GM19467 (cell line): ENCODE results near the gene S100A10.

Source experiments
- ATAC-seq: cut with Tn5 transposase; IDR thresholded peaks from one replicate; pipeline ENCODE4 v1.9.1; 2021; ENCODE audit warnings: mild to moderate bottlenecking, moderate library complexity; ENCODE audit not compliant: unreplicated experiment

Gene S100A10

DNA sequence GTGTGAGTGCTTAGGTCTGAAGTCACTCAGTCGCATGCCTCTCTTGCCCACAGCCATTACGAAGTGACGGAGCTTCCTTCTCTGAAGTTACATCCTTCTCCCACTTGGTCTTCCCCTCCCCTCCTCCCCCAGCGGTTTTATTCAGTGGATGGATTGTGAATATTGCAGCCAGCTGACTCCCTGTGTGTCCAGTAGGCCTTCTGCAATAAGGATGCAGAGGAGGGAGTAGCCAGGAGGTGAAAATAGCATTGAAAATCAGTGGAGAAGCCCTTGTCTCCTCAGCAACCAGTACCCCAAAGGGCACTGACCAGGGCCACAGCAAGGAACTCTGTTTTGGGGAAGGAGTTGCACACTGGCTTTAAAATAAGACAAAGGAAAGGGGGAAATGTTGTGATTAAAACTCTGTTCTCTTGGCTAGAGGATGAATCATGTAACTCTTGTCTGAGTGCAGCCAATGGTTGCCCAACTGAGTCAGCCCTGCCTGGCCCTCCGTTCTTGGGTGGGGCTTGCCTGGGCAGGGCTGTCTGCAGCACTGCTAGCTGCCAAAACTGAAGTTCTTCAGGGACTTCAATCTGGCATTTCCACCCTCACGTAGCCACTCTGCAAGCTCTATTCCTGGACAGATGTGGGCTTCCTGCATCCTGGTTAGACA, 4.3 kb downstream of the S100A10 start:
- ATAC-seq: no peak

DNA sequence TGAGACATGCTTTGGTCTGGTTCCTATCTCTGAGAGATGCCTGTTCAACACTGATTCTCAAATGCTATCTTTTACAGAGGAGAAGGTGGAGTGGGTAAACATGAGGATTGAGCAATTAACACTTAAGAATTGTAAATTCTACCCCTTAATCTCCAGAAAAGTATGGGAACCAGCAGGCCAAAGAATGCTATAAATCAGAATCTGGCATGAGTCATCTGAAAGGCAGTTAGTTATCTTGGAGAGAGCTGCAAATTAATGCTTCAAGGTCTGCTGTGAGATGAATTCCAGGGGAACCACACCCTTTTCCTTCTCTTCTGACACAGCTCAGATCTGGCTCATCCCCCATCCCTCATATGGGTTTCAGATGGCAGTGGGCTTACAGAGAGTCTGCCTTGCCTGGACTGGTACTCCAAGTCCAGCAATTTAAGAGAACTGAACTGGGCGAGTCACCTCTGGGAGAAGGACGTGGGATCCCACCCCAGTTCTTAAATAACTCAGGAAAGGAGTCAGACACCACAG, 5.2 kb downstream of the S100A10 start:
- no peak for ATAC-seq

GRCh38 chr1:151986501-151987190, 7.0 kb downstream of the S100A10 start:
- no peak for ATAC-seq

DNA sequence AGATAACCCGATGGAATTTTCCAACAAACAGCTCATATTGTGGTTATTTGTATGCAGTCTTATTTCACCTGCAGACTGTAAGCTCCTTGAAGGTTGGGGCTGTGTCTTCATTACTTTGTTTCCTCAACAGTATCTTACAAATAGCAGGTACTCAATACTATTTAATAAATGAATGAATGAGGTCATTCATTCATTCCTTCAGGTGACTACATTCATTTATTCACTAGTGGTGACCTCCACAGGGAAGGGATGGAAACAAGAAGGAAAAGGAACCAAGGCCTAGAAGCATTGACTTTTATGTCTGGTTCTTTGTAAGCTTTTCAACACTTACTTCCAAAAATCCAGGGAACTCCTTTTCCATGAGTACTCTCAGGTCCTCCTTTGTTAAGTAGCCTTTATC, 7.9 kb downstream of the S100A10 start:
- ATAC-seq: no peak

- ATAC-seq: no peak
Observed at GRCh38 chr1:151985270-151985669, 8.4 kb downstream of the S100A10 start.

- no peak for ATAC-seq
Observed at GRCh38 chr1:151984313-151984956, 9.2 kb downstream of the S100A10 start.

DNA sequence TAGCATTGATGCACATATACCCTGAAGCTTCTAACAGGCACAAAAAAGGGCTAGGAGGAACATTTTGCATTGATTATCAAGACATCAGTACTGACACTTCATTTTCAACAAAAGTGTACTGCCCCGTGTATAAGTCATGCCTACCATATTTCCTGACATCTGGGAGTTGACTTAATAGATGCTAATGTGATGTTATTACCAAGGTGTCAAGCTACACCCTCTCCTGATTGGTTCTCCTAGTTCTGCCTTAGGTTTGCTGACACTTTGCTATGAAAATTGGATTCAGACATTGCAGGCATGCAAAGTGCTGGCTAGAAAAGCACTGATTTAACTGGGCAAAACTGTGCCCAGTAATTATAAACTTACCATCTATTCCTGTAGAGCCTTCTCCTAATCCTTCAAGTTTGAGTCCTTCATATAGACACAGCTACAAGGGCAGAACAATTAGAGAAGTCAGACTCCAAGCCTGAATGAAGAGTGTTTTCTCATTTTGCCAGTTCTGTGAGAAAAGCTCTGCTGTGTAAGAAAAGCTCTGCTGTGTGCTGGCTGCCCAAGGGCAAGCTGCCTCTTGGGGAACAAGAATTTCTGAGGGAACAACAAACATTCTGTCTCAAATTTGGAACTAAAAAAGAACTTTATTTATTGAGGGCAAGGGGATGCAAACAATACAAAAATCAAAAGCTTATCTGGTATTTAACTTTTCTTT, 11.2 kb downstream of the S100A10 start:
- no peak for ATAC-seq

- no peak for ATAC-seq
Observed at GRCh38 chr1:151981178-151981525, 12.5 kb downstream of the S100A10 start.

DNA sequence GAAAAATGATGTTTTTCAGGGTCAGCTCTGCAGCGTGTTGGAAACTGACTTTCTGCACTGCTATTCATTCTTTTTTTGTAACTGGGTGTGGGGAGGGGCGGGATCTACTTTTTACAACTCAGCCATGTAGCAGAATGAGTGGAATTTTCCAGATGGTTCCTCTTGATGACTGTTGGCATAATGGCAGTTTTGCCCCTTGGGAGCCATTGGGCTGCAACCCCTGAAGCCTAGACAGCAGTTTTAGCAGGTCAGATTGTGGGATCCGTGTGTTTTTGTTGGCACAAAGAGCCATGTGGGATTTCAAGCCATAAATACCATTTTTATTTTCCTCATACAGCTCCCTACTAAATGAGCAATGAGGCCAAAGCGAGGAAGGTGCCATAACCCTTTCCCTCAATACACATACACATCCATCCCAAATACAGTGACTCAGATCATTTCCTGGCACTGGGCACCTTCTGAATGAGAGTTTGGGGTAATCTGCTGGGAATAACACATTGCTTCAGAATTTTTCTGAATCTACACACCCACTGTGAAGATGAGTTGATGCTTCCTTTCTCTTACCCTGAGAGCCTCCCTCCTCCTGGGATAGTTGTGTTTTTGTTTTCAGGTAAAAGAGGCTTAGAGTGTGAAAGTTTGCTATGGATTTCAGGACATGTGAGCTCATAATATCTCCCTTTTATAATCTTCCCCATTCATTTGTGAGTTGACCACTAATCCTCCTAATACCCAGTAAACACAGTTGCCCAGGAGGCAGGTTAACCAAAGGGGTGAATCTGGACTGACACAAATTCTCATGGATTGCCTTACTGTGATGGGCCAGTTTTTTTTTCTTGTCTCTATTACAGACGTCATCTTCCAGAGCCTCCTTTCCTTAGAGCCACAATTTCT, 13.1 kb downstream of the S100A10 start:
- no peak for ATAC-seq

GRCh38 chr1:151978922-151979321, 14.7 kb downstream of the S100A10 start:
- ATAC-seq: no peak

DNA sequence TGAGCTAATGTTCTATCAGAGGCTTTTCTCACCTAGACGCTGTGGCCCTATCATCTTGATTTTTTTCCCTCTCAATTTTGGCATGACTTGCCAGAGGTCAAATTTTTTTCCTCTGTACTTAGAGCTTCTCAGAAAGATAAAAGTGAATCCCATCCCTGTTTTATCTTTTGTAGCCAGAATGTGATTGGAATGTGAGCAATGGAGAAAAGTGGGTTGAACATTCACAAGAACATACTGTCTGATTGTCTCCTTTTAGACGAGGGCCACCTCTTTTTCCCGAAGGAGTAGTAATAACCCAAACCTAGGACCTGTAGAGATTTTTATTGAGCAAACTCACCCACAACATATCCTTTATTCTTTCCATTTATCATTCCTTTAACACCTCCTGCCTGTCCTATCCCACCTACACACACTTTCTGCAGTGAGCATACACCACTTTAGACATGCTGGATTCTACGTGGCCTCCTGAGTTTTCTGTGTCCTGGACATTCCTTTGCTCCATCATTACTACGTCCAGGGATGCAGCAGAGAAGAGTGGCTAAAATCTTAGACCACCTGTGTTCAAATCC, 15.9 kb downstream of the S100A10 start:
- ATAC-seq: no peak

- ATAC-seq: no peak
Observed at GRCh38 chr1:151976858-151977257, 16.8 kb downstream of the S100A10 start.

GRCh38 chr1:151976015-151976343, 17.7 kb downstream of the S100A10 start:
- ATAC-seq: no peak

- ATAC-seq: no peak
Observed at GRCh38 chr1:151975311-151976014, 18.2 kb downstream of the S100A10 start.

GRCh38 chr1:151972542-151973248, 21.0 kb downstream of the S100A10 start:
- ATAC-seq: no peak

GRCh38 chr1:151970626-151971025, 23.0 kb downstream of the S100A10 start:
- no peak for ATAC-seq

DNA sequence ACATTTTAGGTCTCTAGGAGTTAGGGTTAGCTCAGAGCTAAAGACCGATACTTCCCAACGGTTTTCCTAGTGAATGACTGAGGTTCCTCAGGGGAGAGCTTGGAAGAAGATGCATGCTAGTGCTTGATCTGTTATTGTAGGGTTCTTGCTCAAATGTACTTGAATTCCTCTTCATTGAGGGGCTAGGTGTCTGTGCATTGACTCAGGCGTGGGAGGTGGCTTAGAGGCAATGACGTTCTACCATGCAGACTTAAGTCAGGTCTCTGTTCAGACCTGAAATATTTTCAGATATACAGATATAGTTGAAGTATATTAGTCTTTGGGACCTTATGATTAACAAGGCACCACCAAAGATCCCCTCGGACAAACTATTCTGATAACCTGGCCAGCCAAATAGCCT, 23.5 kb downstream of the S100A10 start:
- no peak for ATAC-seq

DNA sequence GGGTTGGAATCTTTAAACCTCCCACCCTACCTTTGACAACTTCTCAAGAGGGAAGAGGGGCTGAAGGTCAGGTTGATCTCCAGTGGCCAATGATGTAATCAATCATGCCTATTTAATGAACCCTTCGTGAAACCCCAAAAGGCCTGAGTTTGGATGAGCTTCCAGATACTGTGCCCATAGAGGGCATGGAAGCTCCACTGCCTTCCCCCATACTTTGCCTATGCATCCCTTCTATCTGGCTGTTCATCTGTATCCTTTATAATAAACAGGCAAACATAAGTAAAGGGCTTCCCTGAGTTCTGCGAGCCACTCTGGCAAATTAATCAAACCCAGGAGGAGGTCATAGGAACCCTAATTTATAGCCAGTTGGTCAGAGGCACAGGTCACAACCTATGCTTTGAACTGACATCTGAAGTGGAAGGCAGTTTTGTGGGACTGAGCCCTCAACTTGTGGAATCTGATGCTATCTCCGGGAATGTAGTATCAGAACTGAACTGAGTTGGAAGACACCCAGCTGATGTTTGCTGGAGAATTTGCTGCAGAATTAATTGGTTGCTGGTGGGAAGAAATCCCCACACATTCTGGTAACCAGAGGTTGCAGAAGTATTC, 24.8 kb downstream of the S100A10 start:
- ATAC-seq: no peak

- no peak for ATAC-seq
Observed at GRCh38 chr1:151968058-151968457, 25.6 kb downstream of the S100A10 start.
